ENCODE results near the gene LAMTOR3. TPM values are rescaled to one million over a fixed set of nuclear protein-coding genes. Genes with fewer than 3 reads are reported as not detected.

The LAMTOR3 gene
- total RNA-seq, 4 donors from 2014 or later = 13.2 to 28.6 (median 21.1) TPM

GRCh38 chr4:99893029-99893428 lies 1.2 kb downstream of the LAMTOR3 start:
- Histone ChIP-seq H3K36me3 (no peaks in the 10 kb centered on the region), H3K4me3 (peak overlapping the region in 2 of 4 donors; percentile 79 to 95)

DNA sequence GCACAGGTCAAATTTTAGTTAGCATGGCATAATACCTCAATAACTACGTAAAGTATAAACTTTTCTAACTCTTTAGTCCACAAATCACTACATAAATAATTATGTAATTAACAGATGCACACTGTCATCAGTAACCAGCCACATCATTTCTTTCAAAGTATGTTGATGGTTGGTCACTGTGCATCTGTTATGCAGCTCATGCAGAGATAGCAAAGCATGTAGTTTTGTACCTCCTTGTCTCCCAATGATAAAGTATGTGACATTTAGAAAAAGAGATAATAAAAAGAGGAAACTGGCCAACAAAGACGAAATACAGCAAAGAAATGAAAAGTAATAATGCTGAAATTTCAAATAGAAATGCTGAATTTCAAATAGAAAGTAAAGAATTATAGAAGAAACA lies 2.9 kb downstream of the LAMTOR3 start:
- H3K4me3 ChIP-seq = no peak overlapping the region
- H3K27ac ChIP-seq = no peak overlapping the region
- H3K27me3 ChIP-seq = no peaks in the 10 kb centered on the region
- no peak for DNase-seq
- TF ChIP-seq, protein P1, sequence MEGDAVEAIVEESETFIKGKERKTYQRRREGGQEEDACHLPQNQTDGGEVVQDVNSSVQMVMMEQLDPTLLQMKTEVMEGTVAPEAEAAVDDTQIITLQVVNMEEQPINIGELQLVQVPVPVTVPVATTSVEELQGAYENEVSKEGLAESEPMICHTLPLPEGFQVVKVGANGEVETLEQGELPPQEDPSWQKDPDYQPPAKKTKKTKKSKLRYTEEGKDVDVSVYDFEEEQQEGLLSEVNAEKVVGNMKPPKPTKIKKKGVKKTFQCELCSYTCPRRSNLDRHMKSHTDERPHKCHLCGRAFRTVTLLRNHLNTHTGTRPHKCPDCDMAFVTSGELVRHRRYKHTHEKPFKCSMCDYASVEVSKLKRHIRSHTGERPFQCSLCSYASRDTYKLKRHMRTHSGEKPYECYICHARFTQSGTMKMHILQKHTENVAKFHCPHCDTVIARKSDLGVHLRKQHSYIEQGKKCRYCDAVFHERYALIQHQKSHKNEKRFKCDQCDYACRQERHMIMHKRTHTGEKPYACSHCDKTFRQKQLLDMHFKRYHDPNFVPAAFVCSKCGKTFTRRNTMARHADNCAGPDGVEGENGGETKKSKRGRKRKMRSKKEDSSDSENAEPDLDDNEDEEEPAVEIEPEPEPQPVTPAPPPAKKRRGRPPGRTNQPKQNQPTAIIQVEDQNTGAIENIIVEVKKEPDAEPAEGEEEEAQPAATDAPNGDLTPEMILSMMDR (IDR thresholded peaks at IDR 0.05) = no peak
- TF ChIP-seq POLR2A (IDR thresholded peaks at IDR 0.05) = no peak
- H3K9me3 ChIP-seq = no peaks in the 10 kb centered on the region
- H3K4me1 ChIP-seq = peaks cover 0 to 12% (median 5%) of the 10 kb centered on the region in 4 donors
- peaks cover 0 to 3% (median 0%) of the 10 kb centered on the region in 3 donors for H3K36me3 ChIP-seq

More at GRCh38 chr4:99893029-99893428, 1.2 kb downstream of the LAMTOR3 start:
- Histone ChIP-seq H3K4me1 (peaks cover 0 to 12% (median 5%) of the 10 kb centered on the region in 4 donors), H3K27ac (no peak overlapping the region), H3K9me3 (no peaks in the 10 kb centered on the region), H3K27me3 (no peaks in the 10 kb centered on the region)
- no peak for DNase-seq
- TF ChIP-seq, protein P1 (IDR thresholded peaks at IDR 0.05) = no peak
- TF ChIP-seq POLR2A (IDR thresholded peaks at IDR 0.05) = no peak

GRCh38 chr4:99887837-99888236 lies 6.4 kb downstream of the LAMTOR3 start:
- H3K27ac ChIP-seq = no peak overlapping the region
- no peaks in the 10 kb centered on the region for H3K27me3 ChIP-seq
- H3K4me3 ChIP-seq = no peak overlapping the region
- no peak for DNase-seq
- H3K36me3 ChIP-seq = peaks cover 0 to 24% (median 0%) of the 10 kb centered on the region in 3 donors
- peaks cover 0 to 5% (median 1%) of the 10 kb centered on the region in 4 donors for H3K4me1 ChIP-seq
- TF ChIP-seq POLR2A (IDR thresholded peaks at IDR 0.05) = no peak
- TF ChIP-seq, protein P1 (IDR thresholded peaks at IDR 0.05) = no peak
- no peaks in the 10 kb centered on the region for H3K9me3 ChIP-seq

DNA sequence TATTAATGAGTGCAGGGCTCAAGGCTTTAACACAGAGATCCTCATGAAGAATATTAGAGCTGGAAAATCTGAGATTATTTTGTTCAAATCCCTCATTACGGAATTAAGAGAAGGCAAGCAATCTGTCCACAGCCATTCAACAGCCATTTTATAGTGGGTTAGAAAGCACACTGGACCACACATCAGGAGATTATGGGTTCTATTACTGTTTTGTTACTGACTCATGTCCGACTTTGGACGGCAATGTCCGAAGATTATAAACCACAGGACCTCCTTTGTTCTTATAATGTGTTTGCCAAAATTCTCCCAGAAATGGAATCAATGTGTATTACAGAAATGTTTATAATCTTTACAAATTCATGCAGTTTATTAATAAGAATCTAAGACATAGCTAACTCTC lies 8.1 kb downstream of the LAMTOR3 start:
- DNase-seq = no peak
- TF ChIP-seq POLR2A (IDR thresholded peaks at IDR 0.05) = no peak
- TF ChIP-seq, protein P1 (IDR thresholded peaks at IDR 0.05) = no peak
- Histone ChIP-seq H3K27me3 (no peaks in the 10 kb centered on the region), H3K36me3 (peaks cover 0 to 41% (median 0%) of the 10 kb centered on the region in 3 donors), H3K9me3 (no peaks in the 10 kb centered on the region), H3K4me1 (no peaks in the 10 kb centered on the region), H3K4me3 (no peak overlapping the region), H3K27ac (no peak overlapping the region)

GRCh38 chr4:99885687-99886086 lies 8.5 kb downstream of the LAMTOR3 start:
- Histone ChIP-seq H3K36me3 (peaks cover 0 to 46% (median 0%) of the 10 kb centered on the region in 3 donors), H3K27ac (no peak overlapping the region), H3K27me3 (no peaks in the 10 kb centered on the region), H3K4me1 (no peaks in the 10 kb centered on the region), H3K4me3 (no peak overlapping the region), H3K9me3 (no peaks in the 10 kb centered on the region)
- no peak for TF ChIP-seq POLR2A (IDR thresholded peaks at IDR 0.05)
- TF ChIP-seq, protein P1 (IDR thresholded peaks at IDR 0.05) = no peak
- no peak for DNase-seq
